Activated T-helper 17 cell treated with anti-CD3 and anti-CD28 coated beads, Interleukin-2, amount 50 U/mL, for 72 hours (primary cell): ENCODE measurements around the gene MARCO. TPM values are rescaled to one million over a fixed set of nuclear protein-coding genes. Genes with fewer than 3 reads are reported as not detected.

ENCODE experiments used
- ATAC-seq: fragments of 150-1000 bp; cut with Tn5 transposase; replicated peaks from 2 replicates; pipeline ENCODE4 v1.10.0; 2021; ENCODE audit warnings: mild to moderate bottlenecking, moderate library complexity
- H3K27ac Mint-ChIP-seq: one replicate; pipeline ENCODE4 v1.8.0; 2022; ENCODE audit warnings: mixed read lengths
- H3K27me3 Mint-ChIP-seq: one replicate; pipeline ENCODE4 v1.8.0; 2022; ENCODE audit warnings: mixed read lengths
- H3K36me3 Mint-ChIP-seq: one replicate; pipeline ENCODE4 v1.8.0; 2022; ENCODE audit warnings: low read depth, mild to moderate bottlenecking, mixed read lengths
- H3K4me1 Mint-ChIP-seq: one replicate; pipeline ENCODE4 v1.8.0; 2022; ENCODE audit warnings: mixed read lengths
- H3K4me3 Mint-ChIP-seq: one replicate; pipeline ENCODE4 v1.8.0; 2022; ENCODE audit warnings: mild to moderate bottlenecking, mixed read lengths
- H3K9me3 Mint-ChIP-seq: one replicate; pipeline ENCODE4 v1.8.0; 2022; ENCODE audit warnings: mixed read lengths
- total RNA-seq, 2 donors: library from RNA; stranded (reverse); gene quantifications; one replicate each; pipeline ENCODE4 v1.2.3, GENCODE V29; 2022

MARCO gene
- total RNA-seq, 2 donors from 2014 or later = not detected

DNA sequence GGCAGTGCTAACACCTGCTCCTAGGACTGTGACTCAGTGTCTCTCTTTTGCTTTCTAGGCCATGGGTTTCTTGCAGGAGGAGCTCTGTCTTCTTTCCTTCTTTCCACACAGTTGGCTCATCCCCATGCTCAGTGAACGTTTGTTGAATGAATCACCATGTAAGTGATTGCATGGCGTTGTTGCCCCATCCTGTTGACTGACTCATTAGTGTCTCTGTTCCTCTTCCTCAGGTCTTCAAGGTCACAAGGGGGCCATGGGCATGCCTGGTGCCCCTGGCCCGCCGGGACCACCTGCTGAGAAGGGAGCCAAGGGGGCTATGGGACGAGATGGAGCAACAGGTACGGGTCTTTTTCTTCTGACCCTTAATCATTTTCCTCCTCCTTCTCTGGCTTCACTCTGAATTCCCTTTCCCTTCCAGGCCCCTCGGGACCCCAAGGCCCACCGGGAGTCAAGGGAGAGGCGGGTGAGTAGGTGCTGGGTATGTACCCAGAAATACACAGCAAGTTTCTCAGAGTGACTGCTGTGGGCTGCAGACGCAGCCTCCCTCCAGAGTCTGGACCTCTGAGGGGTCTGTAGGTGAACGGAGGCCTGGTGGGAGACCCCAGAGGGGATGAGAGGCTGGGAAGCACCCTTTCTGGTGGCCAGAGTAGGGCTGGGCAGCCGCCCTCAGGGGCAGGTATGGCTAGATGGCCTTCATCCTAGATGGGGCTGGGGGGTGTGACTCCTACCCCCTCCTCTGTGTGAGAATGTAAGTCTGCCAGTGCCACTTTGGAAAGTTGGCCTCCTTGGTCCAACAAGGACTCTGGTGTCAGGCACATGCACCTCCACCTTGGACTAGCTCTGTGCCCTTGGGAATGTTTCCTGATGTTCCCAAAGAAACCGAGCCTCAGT is 32.4 kb downstream of the MARCO start:
- Mint-ChIP-seq H3K4me1 (no peaks in the 10 kb centered on the region), H3K4me3 (no peak overlapping the region), H3K27me3 (peaks cover 16% of the 10 kb centered on the region), H3K27ac (no peak overlapping the region), H3K9me3 (no peaks in the 10 kb centered on the region), H3K36me3 (no peaks in the 10 kb centered on the region)
- no peak for ATAC-seq

DNA sequence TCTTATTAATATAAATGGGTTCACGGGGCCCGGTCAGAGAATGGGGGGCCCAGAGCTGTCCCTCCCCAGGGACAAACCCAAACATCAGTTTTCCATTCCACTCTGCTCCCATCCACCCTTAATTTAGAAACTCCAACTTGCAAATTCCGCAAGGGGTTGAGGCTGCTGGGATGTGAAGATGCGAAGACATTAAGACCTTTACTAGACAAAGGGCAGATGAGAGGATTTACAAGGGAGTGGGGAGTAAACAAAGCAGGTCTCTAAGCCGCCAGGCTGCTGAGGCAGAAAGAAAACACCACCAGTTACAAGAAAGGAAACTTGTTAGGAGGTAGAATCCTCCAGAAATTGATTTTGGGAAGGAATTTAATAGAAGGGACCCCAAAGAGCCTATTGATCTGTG is 33.1 kb downstream of the MARCO start:
- no peak for ATAC-seq
- H3K36me3 Mint-ChIP-seq = no peaks in the 10 kb centered on the region
- H3K27ac Mint-ChIP-seq = no peak overlapping the region
- H3K27me3 Mint-ChIP-seq = peaks cover 16% of the 10 kb centered on the region
- H3K4me1 Mint-ChIP-seq = no peaks in the 10 kb centered on the region
- H3K9me3 Mint-ChIP-seq = no peaks in the 10 kb centered on the region
- no peak overlapping the region for H3K4me3 Mint-ChIP-seq

DNA sequence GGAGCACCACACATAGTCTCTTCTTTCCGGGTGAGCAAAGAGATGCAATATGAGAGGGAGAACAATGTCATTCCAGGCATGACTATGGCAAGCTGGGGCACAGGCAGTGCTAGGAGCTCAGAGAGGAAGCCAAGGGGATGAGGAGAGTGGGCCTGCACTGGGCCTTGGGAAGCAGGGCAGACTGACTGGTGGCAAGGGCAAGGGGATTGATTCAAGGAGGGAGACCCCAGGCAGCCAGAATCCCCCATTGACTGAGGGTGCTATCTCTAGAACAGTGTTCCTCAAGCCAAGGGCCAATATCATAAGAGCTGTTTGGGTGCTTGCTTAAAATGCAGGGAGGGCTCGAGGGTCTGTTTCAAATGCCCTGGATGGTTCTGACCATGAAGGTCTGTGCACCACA is 36.1 kb downstream of the MARCO start:
- Mint-ChIP-seq H3K4me3 (no peak overlapping the region), H3K27ac (no peak overlapping the region), H3K4me1 (no peaks in the 10 kb centered on the region), H3K9me3 (no peaks in the 10 kb centered on the region), H3K27me3 (peaks cover 15% of the 10 kb centered on the region), H3K36me3 (no peaks in the 10 kb centered on the region)
- ATAC-seq = no peak

DNA sequence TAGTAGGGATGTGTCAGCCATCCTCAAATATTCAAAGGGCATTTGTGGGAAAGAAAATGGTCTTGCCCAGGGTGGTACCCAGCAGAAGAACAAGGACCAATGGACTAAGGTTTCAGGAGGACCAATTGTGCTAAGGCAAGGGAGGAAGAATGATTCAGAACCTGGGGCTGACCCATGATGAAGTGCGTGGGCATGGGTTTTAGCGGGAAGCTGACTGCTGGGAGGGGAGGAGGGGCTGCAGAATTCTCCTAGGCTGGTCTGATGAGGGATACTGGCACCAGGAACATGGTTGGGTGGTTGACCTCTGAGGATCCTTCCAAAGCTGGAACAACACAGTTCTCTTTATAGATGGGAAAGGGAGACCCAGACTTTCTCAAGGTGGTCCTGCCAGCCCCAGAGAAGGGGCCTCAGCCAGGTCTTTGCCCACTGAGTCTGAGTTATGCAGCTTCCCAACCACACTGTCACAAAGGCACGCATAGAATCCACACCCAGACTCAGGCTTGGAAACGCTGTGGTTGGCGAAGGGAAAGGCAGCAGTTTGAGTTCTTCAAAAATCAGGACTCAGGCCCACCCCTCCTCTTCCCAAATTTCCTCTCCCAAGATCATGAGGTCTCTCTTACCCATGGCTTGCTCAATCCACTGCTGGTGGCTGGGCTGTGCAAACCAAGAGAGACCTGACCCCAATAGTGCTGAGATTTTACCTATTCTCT is 37.3 kb downstream of the MARCO start:
- no peak overlapping the region for H3K27ac Mint-ChIP-seq
- peaks cover 20% of the 10 kb centered on the region for H3K27me3 Mint-ChIP-seq
- no peak overlapping the region for H3K4me3 Mint-ChIP-seq
- no peak for ATAC-seq
- H3K9me3 Mint-ChIP-seq = no peaks in the 10 kb centered on the region
- H3K36me3 Mint-ChIP-seq = no peaks in the 10 kb centered on the region
- no peaks in the 10 kb centered on the region for H3K4me1 Mint-ChIP-seq

DNA sequence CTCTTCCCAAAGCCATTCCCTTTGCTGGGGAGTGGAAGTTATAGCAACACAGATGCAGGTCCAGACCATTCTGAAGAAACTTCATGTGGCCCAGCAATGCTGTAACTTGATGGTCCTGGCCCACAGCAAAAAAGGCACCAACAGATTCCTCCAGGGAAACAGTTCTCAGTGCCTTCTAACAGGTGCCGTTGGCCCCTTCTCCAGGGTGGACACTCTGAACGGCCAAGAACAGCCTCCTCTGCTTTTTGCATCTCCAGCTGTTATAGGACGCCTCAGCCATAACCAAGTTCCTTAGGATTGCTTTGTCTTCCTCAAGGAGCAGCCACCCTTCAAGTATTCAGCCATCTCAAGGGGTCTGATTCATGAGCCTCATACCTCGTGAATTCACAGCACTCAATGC is 38.0 kb downstream of the MARCO start:
- peaks cover 21% of the 10 kb centered on the region for H3K27me3 Mint-ChIP-seq
- ATAC-seq = no peak
- no peaks in the 10 kb centered on the region for H3K36me3 Mint-ChIP-seq
- no peak overlapping the region for H3K4me3 Mint-ChIP-seq
- H3K4me1 Mint-ChIP-seq = no peaks in the 10 kb centered on the region
- H3K9me3 Mint-ChIP-seq = no peaks in the 10 kb centered on the region
- no peak overlapping the region for H3K27ac Mint-ChIP-seq

DNA sequence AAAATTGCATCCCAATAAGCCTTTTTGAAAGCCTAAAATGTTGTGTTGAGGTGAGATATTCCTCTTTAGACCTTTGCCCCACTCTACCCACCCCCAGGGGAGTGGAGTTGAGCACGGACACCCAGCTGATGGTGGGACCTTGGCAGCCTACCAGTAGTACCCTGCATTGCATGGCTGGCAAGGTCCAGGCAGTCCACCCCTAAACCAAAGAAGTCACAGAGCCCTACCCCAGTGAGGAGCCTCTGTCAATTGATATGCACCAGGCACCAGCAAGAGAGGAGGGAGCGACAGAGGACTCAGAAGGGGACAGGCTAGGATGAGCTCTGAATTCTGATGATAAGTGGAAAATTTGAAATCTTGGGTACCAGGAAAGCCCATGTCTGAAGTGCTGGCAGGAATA is 38.6 kb downstream of the MARCO start:
- no peak overlapping the region for H3K4me3 Mint-ChIP-seq
- H3K27me3 Mint-ChIP-seq = peaks cover 16% of the 10 kb centered on the region
- no peaks in the 10 kb centered on the region for H3K9me3 Mint-ChIP-seq
- H3K36me3 Mint-ChIP-seq = no peaks in the 10 kb centered on the region
- ATAC-seq = no peak
- no peaks in the 10 kb centered on the region for H3K4me1 Mint-ChIP-seq
- H3K27ac Mint-ChIP-seq = no peak overlapping the region

- H3K27me3 Mint-ChIP-seq = peaks cover 16% of the 10 kb centered on the region
- ATAC-seq = no peak
- no peak overlapping the region for H3K27ac Mint-ChIP-seq
- no peaks in the 10 kb centered on the region for H3K9me3 Mint-ChIP-seq
- no peaks in the 10 kb centered on the region for H3K4me1 Mint-ChIP-seq
- no peaks in the 10 kb centered on the region for H3K36me3 Mint-ChIP-seq
- no peak overlapping the region for H3K4me3 Mint-ChIP-seq
Measured at GRCh38 chr2:118981632-118982031, 39.6 kb downstream of the MARCO start.

- Mint-ChIP-seq H3K4me3 (no peak overlapping the region), H3K36me3 (no peaks in the 10 kb centered on the region), H3K4me1 (no peaks in the 10 kb centered on the region), H3K27me3 (peaks cover 16% of the 10 kb centered on the region), H3K9me3 (no peaks in the 10 kb centered on the region), H3K27ac (no peak overlapping the region)
- no peak for ATAC-seq
Measured at GRCh38 chr2:118982039-118982438, 40.0 kb downstream of the MARCO start.

GRCh38 chr2:118983133-118983532 is 41.1 kb downstream of the MARCO start:
- no peaks in the 10 kb centered on the region for H3K4me1 Mint-ChIP-seq
- H3K4me3 Mint-ChIP-seq = no peak overlapping the region
- peaks cover 14% of the 10 kb centered on the region for H3K27me3 Mint-ChIP-seq
- no peak for ATAC-seq
- H3K36me3 Mint-ChIP-seq = no peaks in the 10 kb centered on the region
- no peaks in the 10 kb centered on the region for H3K9me3 Mint-ChIP-seq
- no peak overlapping the region for H3K27ac Mint-ChIP-seq

- H3K9me3 Mint-ChIP-seq = no peaks in the 10 kb centered on the region
- H3K27ac Mint-ChIP-seq = no peak overlapping the region
- H3K36me3 Mint-ChIP-seq = no peaks in the 10 kb centered on the region
- no peak overlapping the region for H3K4me3 Mint-ChIP-seq
- H3K4me1 Mint-ChIP-seq = no peaks in the 10 kb centered on the region
- ATAC-seq = no peak
- peaks cover 14% of the 10 kb centered on the region for H3K27me3 Mint-ChIP-seq
Measured at GRCh38 chr2:118983915-118984314, 41.9 kb downstream of the MARCO start.

- Mint-ChIP-seq H3K4me1 (no peaks in the 10 kb centered on the region), H3K9me3 (no peaks in the 10 kb centered on the region), H3K4me3 (no peak overlapping the region), H3K27ac (no peak overlapping the region), H3K27me3 (peaks cover 11% of the 10 kb centered on the region), H3K36me3 (no peaks in the 10 kb centered on the region)
- no peak for ATAC-seq
Measured at GRCh38 chr2:118986738-118987137, 44.7 kb downstream of the MARCO start.

- H3K4me1 Mint-ChIP-seq = no peaks in the 10 kb centered on the region
- H3K27me3 Mint-ChIP-seq = peaks cover 11% of the 10 kb centered on the region
- no peak for ATAC-seq
- no peak overlapping the region for H3K27ac Mint-ChIP-seq
- no peak overlapping the region for H3K4me3 Mint-ChIP-seq
- H3K9me3 Mint-ChIP-seq = no peaks in the 10 kb centered on the region
- H3K36me3 Mint-ChIP-seq = no peaks in the 10 kb centered on the region
Measured at GRCh38 chr2:118987886-118988285, 45.9 kb downstream of the MARCO start.

DNA sequence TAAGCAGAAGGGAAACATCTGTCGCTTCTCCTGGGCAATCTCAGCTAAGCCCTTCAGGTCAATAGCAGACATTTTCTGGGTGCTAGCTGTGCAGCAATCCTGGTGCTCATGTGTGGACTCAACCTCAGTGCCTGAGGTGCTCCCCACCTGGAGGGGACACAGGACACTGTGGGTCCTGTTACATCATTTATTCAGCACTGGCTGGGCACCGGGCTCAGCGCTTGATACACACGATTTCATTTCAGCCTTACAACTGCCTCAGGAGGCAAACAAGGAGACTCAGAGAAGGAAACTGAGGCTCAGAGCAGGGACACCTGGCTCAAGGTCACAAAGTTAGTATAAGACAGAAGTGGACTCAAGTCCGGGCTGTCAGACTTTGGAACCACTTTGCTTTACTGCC is 46.7 kb downstream of the MARCO start:
- ATAC-seq = no peak

DNA sequence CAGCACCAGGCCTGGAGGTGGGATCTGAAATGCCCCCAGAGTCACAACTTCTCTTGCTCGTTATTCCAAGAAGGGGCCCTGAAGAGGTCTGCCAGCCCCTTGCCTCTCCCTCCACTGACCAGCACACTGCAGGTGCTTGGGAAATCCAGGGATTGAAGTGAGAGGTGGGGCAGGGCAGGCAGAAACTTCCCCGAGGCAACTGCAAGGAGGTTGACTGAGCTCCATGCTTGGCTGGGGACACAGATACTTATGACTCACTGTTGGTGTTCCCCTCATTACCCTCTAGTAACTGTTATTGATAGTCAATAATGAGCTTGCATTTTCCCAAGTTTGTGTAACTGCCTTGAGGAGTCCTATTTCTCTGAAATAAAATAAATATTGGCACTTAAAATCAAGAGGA is 47.5 kb downstream of the MARCO start:
- Mint-ChIP-seq H3K4me3 (no peak overlapping the region), H3K4me1 (no peaks in the 10 kb centered on the region), H3K27me3 (peaks cover 5% of the 10 kb centered on the region), H3K9me3 (no peaks in the 10 kb centered on the region), H3K36me3 (no peaks in the 10 kb centered on the region), H3K27ac (no peak overlapping the region)
- no peak for ATAC-seq

More for the DNA sequence above, 46.7 kb downstream of the MARCO start:
- no peak overlapping the region for H3K4me3 Mint-ChIP-seq
- no peaks in the 10 kb centered on the region for H3K36me3 Mint-ChIP-seq
- H3K27me3 Mint-ChIP-seq = peaks cover 7% of the 10 kb centered on the region
- no peaks in the 10 kb centered on the region for H3K9me3 Mint-ChIP-seq
- H3K4me1 Mint-ChIP-seq = no peaks in the 10 kb centered on the region
- no peak overlapping the region for H3K27ac Mint-ChIP-seq
